HG02763 (cell line): ENCODE results near the gene SELPLG.
"Not testable (repeated sequence)": the region's sequence is repeated elsewhere in the genome, so short reads cannot be mapped to it uniquely, and the experiment has no call there.

Source experiments
- ATAC-seq: cut with Tn5 transposase; IDR thresholded peaks from one replicate; pipeline ENCODE4 v1.9.1; 2021; ENCODE audit warnings: mild to moderate bottlenecking, moderate library complexity; ENCODE audit not compliant: unreplicated experiment

SELPLG gene

DNA sequence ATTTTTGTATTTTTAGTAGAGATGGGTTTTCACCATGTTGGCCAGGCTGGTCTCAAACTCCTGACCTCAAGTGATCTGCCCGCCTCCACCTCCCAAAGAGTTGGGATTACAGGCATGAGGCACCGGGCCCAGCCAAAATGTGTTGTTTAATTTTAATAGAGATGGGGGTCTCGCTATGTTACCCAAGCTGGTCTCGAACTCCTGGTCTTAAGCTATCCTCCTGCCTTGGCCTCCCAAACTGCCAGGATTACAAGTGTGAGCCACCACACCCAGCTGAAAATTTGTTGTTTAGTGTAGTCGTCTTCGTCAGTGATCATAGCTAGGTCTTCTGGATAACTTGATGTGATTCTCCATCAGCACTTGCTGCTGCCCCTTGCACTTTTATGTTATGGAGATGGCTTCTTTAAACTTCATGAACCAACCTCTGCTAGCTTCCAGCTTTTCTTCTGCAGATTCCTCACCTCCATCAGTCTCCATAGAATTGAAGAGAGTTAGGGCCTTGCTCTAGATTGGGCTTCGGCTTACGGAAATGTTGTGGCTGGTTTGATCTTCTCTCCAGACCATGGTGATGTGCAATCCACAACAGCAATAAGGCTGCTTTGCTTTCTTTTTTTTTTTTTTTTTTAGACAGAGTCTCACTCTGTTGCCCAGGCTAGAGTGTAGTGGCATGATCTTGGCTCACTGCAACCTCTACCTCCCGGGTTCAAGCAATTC is 58.3 kb downstream of the SELPLG start:
- no peak for ATAC-seq

DNA sequence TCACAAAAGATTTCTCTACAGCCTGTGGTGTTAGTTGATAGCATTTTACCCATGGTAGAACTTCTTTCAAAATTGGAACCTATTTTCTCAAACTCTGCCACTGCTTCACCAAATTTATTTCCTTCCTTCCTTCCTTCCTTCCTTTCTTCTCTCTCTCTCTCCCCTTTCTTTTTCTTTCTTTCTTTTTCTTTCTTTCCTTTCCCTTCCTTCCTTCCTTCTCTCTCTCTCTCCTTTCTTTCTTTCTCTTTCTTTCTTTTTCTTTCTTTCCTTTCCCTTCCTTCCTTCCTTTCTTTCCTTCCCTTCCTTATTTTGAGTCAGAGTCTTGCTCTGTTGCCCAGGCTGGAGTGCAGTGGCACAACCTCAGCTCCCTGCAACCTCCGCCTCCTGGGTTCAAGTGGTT is 59.4 kb downstream of the SELPLG start:
- not testable (repeated sequence) for ATAC-seq

DNA sequence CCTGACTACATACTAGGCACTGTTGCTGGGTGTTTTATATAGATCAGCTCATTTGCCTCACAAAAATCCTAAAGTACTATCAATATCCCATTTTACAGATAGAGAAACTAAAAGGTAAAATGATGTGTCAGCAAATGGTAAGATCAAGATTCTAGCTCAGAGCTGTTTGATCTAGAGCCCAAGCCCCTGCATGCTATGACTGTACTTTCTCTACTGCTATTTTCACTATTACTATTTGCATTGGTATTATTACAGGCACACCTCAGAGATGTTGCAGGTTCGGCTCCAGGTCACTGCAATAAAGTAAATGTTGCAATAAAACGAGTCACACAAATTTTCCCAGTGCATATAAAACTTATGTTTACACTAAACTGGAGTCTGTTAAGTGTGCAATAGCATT is 60.4 kb downstream of the SELPLG start:
- ATAC-seq = no peak

DNA sequence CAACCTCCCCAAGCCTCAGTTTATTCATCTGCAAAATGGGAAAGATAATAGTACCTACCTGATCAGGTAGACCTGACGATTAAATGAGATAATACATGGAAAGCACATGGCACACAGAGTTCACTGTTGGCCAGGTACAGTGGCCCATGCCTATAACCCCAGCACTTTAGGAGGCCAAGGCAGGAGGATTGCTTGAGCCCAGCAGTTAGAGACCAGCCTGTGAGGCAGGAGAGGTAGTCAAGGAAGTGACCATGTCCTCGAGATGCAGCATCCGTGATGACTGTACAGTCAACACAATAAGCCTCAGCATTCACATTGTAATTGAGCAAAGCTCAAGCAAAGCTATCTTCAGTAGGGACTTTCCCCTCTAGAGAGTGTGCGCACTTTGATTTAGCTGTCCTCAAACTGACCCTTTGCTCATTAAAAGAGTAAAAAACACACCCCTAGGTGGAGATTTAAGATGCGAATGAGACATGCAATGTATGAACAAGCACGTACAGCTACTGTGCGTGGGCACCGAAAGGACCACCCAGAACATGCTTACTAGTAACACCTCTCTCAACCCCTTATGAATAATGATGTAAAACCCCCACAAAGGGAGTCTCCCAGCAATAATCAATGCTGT is 61.4 kb downstream of the SELPLG start:
- no peak for ATAC-seq
